ENCODE data around the gene B4GALT1. TPM values are rescaled to one million over a fixed set of nuclear protein-coding genes. Genes with fewer than 3 reads are reported as not detected.
"Not testable (repeated sequence)": the region's sequence is repeated elsewhere in the genome, so short reads cannot be mapped to it uniquely, and the experiment has no call there.

The B4GALT1 gene
- total RNA-seq, 1 experiment from 2014 or later, result 38.5 TPM

GRCh38 chr9:33097192-33097591, 69.9 kb downstream of the B4GALT1 start:
- no peak for DNase-seq (ENCODE audit: low read depth)
- in situ Hi-C loops (cut with HindIII; ENCODE audit: low pct_unique_long_range_greater_than_20kb, low sequenced_read_pairs), result no loop called here

GRCh38 chr9:33092634-33093033, 74.5 kb downstream of the B4GALT1 start:
- in situ Hi-C loops (cut with HindIII; ENCODE audit: low pct_unique_long_range_greater_than_20kb, low sequenced_read_pairs), result no loop called here

GRCh38 chr9:33085672-33086071, 81.5 kb downstream of the B4GALT1 start:
- in situ Hi-C loops (cut with HindIII; ENCODE audit: low pct_unique_long_range_greater_than_20kb, low sequenced_read_pairs); DNase-seq (ENCODE audit: low read depth): not testable (repeated sequence)

More at GRCh38 chr9:33092634-33093033, 74.5 kb downstream of the B4GALT1 start:
- no peak for DNase-seq (ENCODE audit: low read depth)

GRCh38 chr9:33082538-33083326, 84.4 kb downstream of the B4GALT1 start:
- no peak for DNase-seq (ENCODE audit: low read depth)
- in situ Hi-C loops (cut with HindIII; ENCODE audit: low pct_unique_long_range_greater_than_20kb, low sequenced_read_pairs), result no loop called here

- in situ Hi-C loops (cut with HindIII; ENCODE audit: low pct_unique_long_range_greater_than_20kb, low sequenced_read_pairs), result no loop called here
- DNase-seq (ENCODE audit: low read depth), result no peak
Observed at GRCh38 chr9:33082128-33082527, 85.0 kb downstream of the B4GALT1 start.

GRCh38 chr9:33081128-33081851, 85.8 kb downstream of the B4GALT1 start:
- peak; percentile 70 for DNase-seq (ENCODE audit: low read depth)
- in situ Hi-C loops (cut with HindIII; ENCODE audit: low pct_unique_long_range_greater_than_20kb, low sequenced_read_pairs), result no loop called here

GRCh38 chr9:33080534-33080933, 86.6 kb downstream of the B4GALT1 start:
- no peak for DNase-seq (ENCODE audit: low read depth)
- in situ Hi-C loops (cut with HindIII; ENCODE audit: low pct_unique_long_range_greater_than_20kb, low sequenced_read_pairs), result no loop called here

GRCh38 chr9:33076046-33077004, 90.8 kb downstream of the B4GALT1 start, which contains the start of gene SMU1:
SMU1 (minus strand) TSS chr9:33076674; CDS start chr9:33076608, 66 bp downstream.
- DNase-seq (ENCODE audit: low read depth), result peak; percentile 96
- in situ Hi-C loops (cut with HindIII; ENCODE audit: low pct_unique_long_range_greater_than_20kb, low sequenced_read_pairs), result no loop called here

- in situ Hi-C loops (cut with HindIII; ENCODE audit: low pct_unique_long_range_greater_than_20kb, low sequenced_read_pairs), result no loop called here
- no peak for DNase-seq (ENCODE audit: low read depth)
Observed at GRCh38 chr9:33068991-33069390, 98.1 kb downstream of the B4GALT1 start.

GRCh38 chr9:33065157-33066076, 101.7 kb downstream of the B4GALT1 start:
- no peak for DNase-seq (ENCODE audit: low read depth)
- in situ Hi-C loops (cut with HindIII; ENCODE audit: low pct_unique_long_range_greater_than_20kb, low sequenced_read_pairs), result no loop called here

Other genes starting within 250 kb of the B4GALT1 start
- 20.6 and 27.3 TPM in 2 replicates for gene APTX, start 165.7 kb downstream of the B4GALT1 start, total RNA-seq (2014; rRNA removed; shearing (Covaris generic); ENCODE audit: low replicate concordance)
- 112 and 128 TPM in 2 replicates for gene DNAJA1, start 142.1 kb downstream of the B4GALT1 start, total RNA-seq (2014; rRNA removed; shearing (Covaris generic); ENCODE audit: low replicate concordance)
- gene SMU1, start 90.7 kb downstream of the B4GALT1 start, total RNA-seq (2014; rRNA removed; shearing (Covaris generic); ENCODE audit: low replicate concordance), result 23.4 and 27.3 TPM in 2 replicates
- not detected in 2 replicates for gene SPINK4, start 72.8 kb upstream of the B4GALT1 start, total RNA-seq (2014; rRNA removed; shearing (Covaris generic); ENCODE audit: low replicate concordance)
- gene BAG1, start 97.4 kb upstream of the B4GALT1 start, total RNA-seq (2014; rRNA removed; shearing (Covaris generic); ENCODE audit: low replicate concordance), result 27.7 and 47.2 TPM in 2 replicates
- 87.3 and 121 TPM in 2 replicates for gene CHMP5, start 97.7 kb upstream of the B4GALT1 start, total RNA-seq (2014; rRNA removed; shearing (Covaris generic); ENCODE audit: low replicate concordance)
- gene NFX1, start 123.2 kb upstream of the B4GALT1 start, total RNA-seq (2014; rRNA removed; shearing (Covaris generic); ENCODE audit: low replicate concordance), result 10.8 and 10.9 TPM in 2 replicates
- not detected in 2 replicates for gene AQP7, start 235.2 kb upstream of the B4GALT1 start, total RNA-seq (2014; rRNA removed; shearing (Covaris generic); ENCODE audit: low replicate concordance)

All from Caki2 (cell line).